ENCODE data around the gene PARD3.

GRCh38 chr10:34768972-34769330 lies 46.1 kb downstream of the PARD3 start:
- TF ChIP-seq CTCF (IDR thresholded peaks at IDR 0.05) = no peak
- no peak for TF ChIP-seq POLR2A (IDR thresholded peaks at IDR 0.05)
- TF ChIP-seq EP300 (IDR thresholded peaks at IDR 0.05) = no peak
